Endothelial cell of umbilical vein (primary cell): ENCODE results near the gene TCF7L2. TPM values are rescaled to one million over a fixed set of nuclear protein-coding genes. Genes with fewer than 3 reads are reported as not detected.

Experiments used
- BruUV-seq: library from RNA; stranded (reverse); fragments of 400-500 nt; replicated peaks from 2 replicates; lab custom pipeline; 2021; lab: Mats Ljungman, UMichigan
- CTCF ChIA-PET: fragments of 300-600, 350-600 bp; sonication (Branson Sonifier 250); formaldehyde crosslinking; loops from one replicate; lab custom pipeline; 2021; ENCODE audit warnings: antibody characterized with exemption, inconsistent platforms; lab: Charles Lee
- POLR2A ChIA-PET: fragments of 300-600, 350-600 bp; sonication (Branson Sonifier 250); formaldehyde crosslinking; loops from one replicate; lab custom pipeline; 2021; ENCODE audit warnings: antibody characterized with exemption, inconsistent platforms; lab: Charles Lee
- DNase-seq: peaks from one replicate; pipeline ENCODE4 v3.0.0-alpha.2; 2011; ENCODE audit warnings: low read depth, low spot score
- FAIRE-seq: peaks from 2 replicates; lab custom pipeline; 2011; peaks lifted over from hg19 to GRCh38; lab: Jason Lieb, UNC
- H2AFZ ChIP-seq: 2 replicates; pipeline ENCODE4 v1.6.0; 2012; ENCODE audit warnings: low read depth, low read length, control low read depth, inconsistent platforms
- H3K27ac ChIP-seq: 2 replicates; pipeline ENCODE4 v1.5.1; 2011; ENCODE audit warnings: low read depth, mild to moderate bottlenecking, control low read depth, low read length, moderate library complexity; ENCODE audit not compliant: insufficient read depth
- H3K27me3 ChIP-seq, 2 experiments: 2 replicates each; pipeline versions ENCODE4 v1.6.0 to v1.6.1; 2011; ENCODE audit warnings: low read length in 2 of 2, mixed read lengths in 1 of 2; ENCODE audit not compliant: control insufficient read depth in 2 of 2, insufficient read depth in 2 of 2
- H3K36me3 ChIP-seq, 2 experiments: 2 replicates in 1 of 2; 3 replicates in 1 of 2; pipeline ENCODE4 v1.5.1; 2011; ENCODE audit warnings: low read length in 2 of 2, mild to moderate bottlenecking in 1 of 2, moderate library complexity in 1 of 2; ENCODE audit not compliant: control insufficient read depth in 2 of 2, insufficient read depth in 2 of 2; ENCODE audit errors: extremely low read depth in 1 of 2
- H3K4me1 ChIP-seq: 3 replicates; pipeline ENCODE4 v1.5.1; 2011; ENCODE audit warnings: mild to moderate bottlenecking, low read length; ENCODE audit not compliant: control insufficient read depth, insufficient read depth; ENCODE audit errors: extremely low read depth
- H3K4me2 ChIP-seq: 2 replicates; pipeline ENCODE4 v1.6.1; 2011; ENCODE audit warnings: low read length, control low read depth, mixed read lengths; ENCODE audit not compliant: insufficient read depth
- H3K4me3 ChIP-seq, 3 experiments: fragments of 200-600 bp in 1 of 3; sonication (generic), shearing (Covaris generic) in 1 of 3; replicated peaks in 1 of 3; 2 replicates each; pipeline ENCODE4 v1.5.1; 2011 to 2016; ENCODE audit warnings: control low read depth in 3 of 3, low read length in 3 of 3, mild to moderate bottlenecking in 2 of 3, inconsistent platforms in 1 of 3, low read depth in 1 of 3, moderate library complexity in 1 of 3; ENCODE audit not compliant: insufficient read depth in 1 of 3
- H3K79me2 ChIP-seq: 2 replicates; pipeline ENCODE4 v1.6.0; 2012; ENCODE audit warnings: low read length, inconsistent platforms; ENCODE audit not compliant: control insufficient read depth, insufficient read depth
- H3K9ac ChIP-seq: replicated peaks from 2 replicates; pipeline ENCODE3; 2011; ENCODE audit warnings: low read length, control low read depth; ENCODE audit not compliant: insufficient read depth; ENCODE audit errors: extremely low read depth
- H3K9me1 ChIP-seq: replicated peaks from 3 replicates; pipeline ENCODE4 v1.6.0; 2011; ENCODE audit warnings: mild to moderate bottlenecking, low read length; ENCODE audit not compliant: control insufficient read depth, insufficient read depth; ENCODE audit errors: extremely low read depth
- H3K9me3 ChIP-seq: replicated peaks from 2 replicates; pipeline ENCODE4 v1.5.1; 2012; ENCODE audit warnings: low read length, inconsistent platforms; ENCODE audit not compliant: control insufficient read depth, insufficient read depth
- H4K20me1 ChIP-seq: replicated peaks from 2 replicates; pipeline ENCODE3; 2011; ENCODE audit warnings: mild to moderate bottlenecking, low read length; ENCODE audit not compliant: control insufficient read depth, insufficient read depth; ENCODE audit errors: extremely low read depth
- EZH2 ChIP-seq: IDR thresholded peaks from 2 replicates; pipeline ENCODE4 v1.6.1; 2012; ENCODE audit warnings: borderline replicate concordance, low read depth, mild to moderate bottlenecking, moderate library complexity, low read length, inconsistent platforms; ENCODE audit not compliant: severe bottlenecking
- FOS ChIP-seq: IDR thresholded peaks from 2 replicates; pipeline ENCODE4 v1.6.1; 2011; ENCODE audit warnings: mild to moderate bottlenecking, low read length, moderate library complexity, borderline replicate concordance; ENCODE audit not compliant: insufficient read depth
- GATA2 ChIP-seq: IDR thresholded peaks from 2 replicates; pipeline ENCODE4 v1.7.0; 2011; ENCODE audit warnings: low read depth, mild to moderate bottlenecking, moderate library complexity, mixed read lengths, low read length; ENCODE audit not compliant: insufficient read length, insufficient read depth
- JUN ChIP-seq: IDR thresholded peaks from 2 replicates; pipeline ENCODE4 v1.6.1; 2011; ENCODE audit warnings: borderline replicate concordance, low read depth; ENCODE audit not compliant: insufficient read length, insufficient read depth
- MYC ChIP-seq: IDR thresholded peaks from one replicate; pipeline ENCODE4 v1.6.1; 2011; ENCODE audit warnings: mild to moderate bottlenecking, low read depth, low read length
- POLR2A ChIP-seq: IDR thresholded peaks from 2 replicates; pipeline ENCODE4 v1.6.1; 2012; ENCODE audit warnings: low read depth, mild to moderate bottlenecking, control low read depth, low read length
- POLR2AphosphoS5 ChIP-seq: IDR thresholded peaks from 2 replicates; pipeline ENCODE4 v1.6.1; 2012; ENCODE audit warnings: low read depth, mild to moderate bottlenecking, control low read depth, low read length, moderate library complexity; ENCODE audit not compliant: insufficient read depth
- dilution Hi-C: fragments of 300-500 bp; cut with MboI; formaldehyde crosslinking; loops from one replicate; pipeline ENCODE4 v1.15.0; 2019; ENCODE audit warnings: low sequenced_read_pairs; ENCODE audit not compliant: extremely low pct_ligation_motif_present
- intact Hi-C: fragments of 100-400 bp; cut with micrococcal nuclease; formaldehyde crosslinking; loops from one replicate; pipeline ENCODE4 v1.10.0; 2022
- polyA plus RNA-seq, 4 experiments: library from polyadenylated mRNA; depleted of rRNA in 3 of 4; stranded (reverse) in 3 of 4; unstranded in 1 of 4; fragments of >200 nt; gene quantifications; 2 replicates each; pipeline versions ENCODE4 v1.2.1 to v1.2.3, GENCODE V29; 2011 to 2012; ENCODE audit warnings: missing spikeins in 1 of 4
- total RNA-seq: library from RNA; stranded (reverse); gene quantifications from 2 replicates; pipeline ENCODE4 v1.2.3, GENCODE V29; 2021
- TF ChIP-seq, protein P1 (sequence below): IDR thresholded peaks from 2 replicates; pipeline ENCODE4 v1.6.1; 2011; ENCODE audit not compliant: insufficient read depth, insufficient read length
- TF ChIP-seq, protein P2 (sequence below), 2 donors: IDR thresholded peaks; 1 replicate in 1 of 2; 2 replicates in 1 of 2; pipeline ENCODE4 v1.5.1; 2011; ENCODE audit warnings: low read length in 2 of 2, mild to moderate bottlenecking in 2 of 2, moderate library complexity in 2 of 2, control low read depth in 1 of 2, inconsistent platforms in 1 of 2, low read depth in 1 of 2; ENCODE audit not compliant: insufficient read depth in 1 of 2; ENCODE audit errors: extremely low read depth in 1 of 2

The TCF7L2 gene
- total and polyA plus RNA-seq, 2 donors (not counting 3 experiments of a cell fraction or from before 2014, with no cell fraction given), result 9.9 to 21.8 TPM

DNA sequence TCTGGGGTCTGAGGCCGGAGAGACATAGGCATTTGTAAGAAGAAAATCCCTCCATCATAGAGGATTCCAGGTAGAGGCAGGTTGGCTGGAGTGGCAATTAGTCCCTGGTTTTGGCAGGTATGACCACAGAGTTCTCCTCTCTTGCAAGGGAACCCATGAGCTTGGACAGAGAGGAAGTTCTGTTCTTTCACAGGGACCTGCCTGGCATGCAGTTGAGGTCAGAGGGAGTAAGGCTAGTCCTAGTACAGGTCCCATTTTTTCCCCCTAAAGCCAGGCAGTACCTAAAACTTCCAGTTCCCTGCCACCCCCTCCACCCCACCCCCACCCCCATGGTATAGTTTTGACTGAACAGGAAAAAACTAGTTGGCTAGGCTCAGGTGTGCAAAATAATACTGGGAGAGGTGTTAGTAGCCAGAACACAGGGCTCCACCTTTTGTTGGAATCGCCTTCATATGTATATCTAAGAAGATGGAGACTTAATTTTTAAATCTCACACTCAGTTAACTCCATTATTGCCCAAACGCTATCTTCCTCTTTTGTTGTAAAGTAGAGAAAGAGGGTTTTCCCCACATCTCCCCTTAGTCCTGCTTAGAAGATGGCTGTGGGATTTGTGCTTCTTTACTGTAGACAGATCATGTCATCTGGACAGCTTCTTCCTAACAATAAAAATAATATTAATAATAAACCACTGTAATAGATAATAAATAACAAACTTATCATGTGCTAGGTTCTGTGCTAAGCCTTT is 188.1 kb downstream of the TCF7L2 start:
- Histone ChIP-seq H2AFZ (no peak overlapping the region), H3K27ac (no peak overlapping the region), H3K79me2 (no peaks in the 10 kb centered on the region), H3K36me3 (no peaks in the 10 kb centered on the region), H3K9me1 (no peaks in the 10 kb centered on the region), H3K9me3 (no peaks in the 10 kb centered on the region), H4K20me1 (no peaks in the 10 kb centered on the region), H3K4me2 (no peak overlapping the region), H3K9ac (no peak overlapping the region), H3K4me3 (no peak overlapping the region), H3K4me1 (no peaks in the 10 kb centered on the region), H3K27me3 (no peaks in the 10 kb centered on the region)
- ChIA-PET POLR2A (no interaction called here), CTCF (no interaction called here)
- TF ChIP-seq, protein P1, sequence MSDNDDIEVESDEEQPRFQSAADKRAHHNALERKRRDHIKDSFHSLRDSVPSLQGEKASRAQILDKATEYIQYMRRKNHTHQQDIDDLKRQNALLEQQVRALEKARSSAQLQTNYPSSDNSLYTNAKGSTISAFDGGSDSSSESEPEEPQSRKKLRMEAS, result no peak
- TF ChIP-seq, protein P2, sequence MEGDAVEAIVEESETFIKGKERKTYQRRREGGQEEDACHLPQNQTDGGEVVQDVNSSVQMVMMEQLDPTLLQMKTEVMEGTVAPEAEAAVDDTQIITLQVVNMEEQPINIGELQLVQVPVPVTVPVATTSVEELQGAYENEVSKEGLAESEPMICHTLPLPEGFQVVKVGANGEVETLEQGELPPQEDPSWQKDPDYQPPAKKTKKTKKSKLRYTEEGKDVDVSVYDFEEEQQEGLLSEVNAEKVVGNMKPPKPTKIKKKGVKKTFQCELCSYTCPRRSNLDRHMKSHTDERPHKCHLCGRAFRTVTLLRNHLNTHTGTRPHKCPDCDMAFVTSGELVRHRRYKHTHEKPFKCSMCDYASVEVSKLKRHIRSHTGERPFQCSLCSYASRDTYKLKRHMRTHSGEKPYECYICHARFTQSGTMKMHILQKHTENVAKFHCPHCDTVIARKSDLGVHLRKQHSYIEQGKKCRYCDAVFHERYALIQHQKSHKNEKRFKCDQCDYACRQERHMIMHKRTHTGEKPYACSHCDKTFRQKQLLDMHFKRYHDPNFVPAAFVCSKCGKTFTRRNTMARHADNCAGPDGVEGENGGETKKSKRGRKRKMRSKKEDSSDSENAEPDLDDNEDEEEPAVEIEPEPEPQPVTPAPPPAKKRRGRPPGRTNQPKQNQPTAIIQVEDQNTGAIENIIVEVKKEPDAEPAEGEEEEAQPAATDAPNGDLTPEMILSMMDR (IDR thresholded peaks at IDR 0.05; ENCODE audit: extremely low read depth in 1 of 2, insufficient read depth in 1 of 2, low read depth in 1 of 2, low read length in 2 of 2), result no peak
- TF ChIP-seq POLR2AphosphoS5, result no peak
- no peak for TF ChIP-seq POLR2A
- no peak for TF ChIP-seq GATA2
- TF ChIP-seq EZH2, result no peak
- no peak for TF ChIP-seq JUN
- no peak for TF ChIP-seq MYC
- TF ChIP-seq FOS, result no peak
- DNase-seq (no peak), FAIRE-seq (no peak)
- BruUV-seq, result no TSS peak
- intact Hi-C loops (no loop called here), dilution Hi-C loops (no loop called here)
